Central memory CD4-positive, alpha-beta T cell (primary cell): ENCODE results near the gene ARHGDIA.

Experiments used
- DNase-seq: peaks from one replicate; pipeline ENCODE4 v3.0.0; 2022

Gene ARHGDIA

GRCh38 chr17:81888105-81888987 lies 17.2 kb upstream of the ARHGDIA start:
- DNase-seq: no peak

GRCh38 chr17:81885869-81886548 lies 14.9 kb upstream of the ARHGDIA start:
- DNase-seq: no peak

- no peak for DNase-seq
Observed at GRCh38 chr17:81885454-81885853, 14.3 kb upstream of the ARHGDIA start.

- DNase-seq: no peak
Observed at GRCh38 chr17:81884968-81885367, 13.8 kb upstream of the ARHGDIA start.

GRCh38 chr17:81884520-81884919 lies 13.4 kb upstream of the ARHGDIA start:
- DNase-seq: no peak

- DNase-seq: no peak
Observed at GRCh38 chr17:81879121-81879520, 8.0 kb upstream of the ARHGDIA start.

- no peak for DNase-seq
Observed at GRCh38 chr17:81878294-81878693, 7.2 kb upstream of the ARHGDIA start.

- no peak for DNase-seq
Observed at GRCh38 chr17:81877569-81877968, 6.4 kb upstream of the ARHGDIA start.

GRCh38 chr17:81871387-81872230 lies 472 bp upstream of the ARHGDIA start:
- peak; percentile 96 for DNase-seq

- peak; percentile 44 for DNase-seq
Observed at GRCh38 chr17:81870131-81870980, 781 bp downstream of the ARHGDIA start.

GRCh38 chr17:81869221-81870130 lies 1.7 kb downstream of the ARHGDIA start:
- DNase-seq: no peak

- no peak for DNase-seq
Observed at GRCh38 chr17:81868674-81869220, 2.4 kb downstream of the ARHGDIA start.

GRCh38 chr17:81867991-81868673 lies 3.0 kb downstream of the ARHGDIA start:
- no peak for DNase-seq

GRCh38 chr17:81867170-81867990 lies 3.8 kb downstream of the ARHGDIA start:
- DNase-seq: no peak

- no peak for DNase-seq
Observed at GRCh38 chr17:81866440-81867169, 4.5 kb downstream of the ARHGDIA start.

GRCh38 chr17:81865733-81866439 lies 5.3 kb downstream of the ARHGDIA start:
- DNase-seq: no peak

GRCh38 chr17:81865358-81865732 lies 5.8 kb downstream of the ARHGDIA start:
- no peak for DNase-seq
